SK-N-SH treated with all-trans-retinoic acid at 6 μM for 48 hours (cell line): ENCODE measurements around the gene TDRD9.

Source experiments
- ATAC-seq: fragments of 200-7000 bp; cut with Tn5 transposase; 3 replicates; pipeline ENCODE4 v1.9.1; 2020; ENCODE audit warnings: mild to moderate bottlenecking, moderate library complexity
- BACH2 ChIP-seq: fragments of 250-450 bp; sonication (Bioruptor Pico); IDR thresholded peaks from 2 replicates; pipeline ENCODE4 v1.9.0; 2021; ENCODE audit warnings: mild to moderate bottlenecking, borderline replicate concordance
- CSDC2 ChIP-seq: fragments of 250-450 bp; sonication (Bioruptor Pico); IDR thresholded peaks from 2 replicates; pipeline ENCODE4 v1.5.0; 2020; ENCODE audit warnings: mild to moderate bottlenecking, moderate library complexity
- ESRRG ChIP-seq: fragments of 250-450 bp; sonication (Bioruptor Pico); IDR thresholded peaks from 2 replicates; pipeline ENCODE4 v1.6.1; 2021; ENCODE audit warnings: mild to moderate bottlenecking
- ISL1 ChIP-seq: fragments of 250-450 bp; sonication (Bioruptor Pico); IDR thresholded peaks from 2 replicates; pipeline ENCODE4 v2.1.2; 2022; ENCODE audit warnings: mild to moderate bottlenecking, moderate library complexity
- OSR1 ChIP-seq: fragments of 250-450 bp; sonication (Bioruptor Pico); IDR thresholded peaks from 2 replicates; pipeline ENCODE4 v1.8.0; 2022; ENCODE audit warnings: moderate library complexity, mild to moderate bottlenecking, inconsistent platforms
- TCF4 ChIP-seq: fragments of 250-450 bp; sonication (Bioruptor Pico); IDR thresholded peaks from 2 replicates; pipeline ENCODE4 v1.8.0; 2021; ENCODE audit warnings: mild to moderate bottlenecking, moderate library complexity, borderline replicate concordance
- TOX ChIP-seq: fragments of 250-450 bp; sonication (Bioruptor Pico); IDR thresholded peaks from 2 replicates; pipeline ENCODE4 v1.8.0; 2021; ENCODE audit warnings: mild to moderate bottlenecking, moderate library complexity, borderline replicate concordance
- ZC3H10 ChIP-seq: fragments of 250-450 bp; sonication (Bioruptor Pico); IDR thresholded peaks from 2 replicates; pipeline ENCODE4 v1.5.1; 2021; ENCODE audit warnings: mild to moderate bottlenecking, moderate library complexity
- ZNF70 ChIP-seq: fragments of 450-650 bp; formaldehyde crosslinking; IDR thresholded peaks from 2 replicates; pipeline ENCODE4 v1.5.0; 2020; ENCODE audit warnings: mild to moderate bottlenecking, moderate library complexity
- ZNF8 ChIP-seq: fragments of 450-650 bp; formaldehyde crosslinking; IDR thresholded peaks from 2 replicates; pipeline ENCODE4 v1.5.0; 2020; ENCODE audit warnings: mild to moderate bottlenecking, moderate library complexity
- TF ChIP-seq, protein P1 (sequence below): fragments of 250-450 bp; sonication (Bioruptor Pico); IDR thresholded peaks from 2 replicates; pipeline ENCODE4 v1.8.0; 2020; ENCODE audit warnings: mild to moderate bottlenecking, moderate library complexity, borderline replicate concordance
- TF ChIP-seq, protein P2 (sequence below): fragments of 250-450 bp; sonication (Bioruptor Pico); IDR thresholded peaks from 2 replicates; pipeline ENCODE4 v1.5.1; 2021; ENCODE audit warnings: mild to moderate bottlenecking, moderate library complexity
- TF ChIP-seq, protein P3 (sequence below): fragments of 250-450 bp; sonication (Bioruptor Pico); IDR thresholded peaks from 2 replicates; pipeline ENCODE4 v1.8.0; 2021; ENCODE audit warnings: low read depth, mild to moderate bottlenecking, moderate library complexity, borderline replicate concordance
- TF ChIP-seq, protein P4 (sequence below): fragments of 250-450 bp; sonication (Bioruptor Pico); IDR thresholded peaks from 2 replicates; pipeline ENCODE4 v1.5.0; 2020; ENCODE audit warnings: mild to moderate bottlenecking, moderate library complexity

TDRD9 gene

DNA sequence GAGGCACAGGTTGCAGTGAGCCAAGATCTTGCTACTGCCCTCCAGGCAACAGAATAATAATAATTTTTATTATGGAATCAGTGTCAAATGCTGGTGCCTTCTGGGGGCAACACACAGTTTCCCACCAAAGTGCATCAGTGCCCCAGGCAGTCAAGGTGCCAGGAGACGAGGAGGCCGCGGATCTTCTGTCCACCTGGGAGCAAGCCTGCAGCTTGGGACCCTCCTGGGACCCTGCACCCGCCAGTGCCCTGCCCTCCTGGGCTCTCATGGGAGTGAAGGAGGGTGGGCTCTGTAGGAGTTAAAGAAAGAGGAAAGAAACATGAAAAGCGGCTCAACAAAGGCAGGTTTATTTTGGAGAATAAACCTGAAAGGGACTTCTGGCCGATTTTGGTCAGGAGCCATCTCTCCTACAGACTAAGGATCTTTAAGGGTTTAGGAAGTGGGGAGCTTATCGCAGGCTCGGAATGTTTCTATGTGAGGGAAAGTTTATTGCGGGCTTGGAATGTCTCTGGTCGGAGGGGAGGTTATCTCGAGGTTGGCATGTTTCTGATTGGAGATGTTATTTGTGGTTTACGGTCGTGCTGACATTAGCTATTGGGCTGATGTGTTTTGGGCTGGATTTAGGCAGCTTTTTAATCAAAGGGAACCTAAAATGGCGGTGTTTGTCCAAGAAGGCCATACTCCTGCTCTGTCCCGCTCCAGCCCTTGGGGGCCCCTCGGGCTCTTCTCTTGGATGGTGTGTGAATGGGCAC, 156.2 kb downstream of the TDRD9 start (continued):
- TF ChIP-seq, protein P1, sequence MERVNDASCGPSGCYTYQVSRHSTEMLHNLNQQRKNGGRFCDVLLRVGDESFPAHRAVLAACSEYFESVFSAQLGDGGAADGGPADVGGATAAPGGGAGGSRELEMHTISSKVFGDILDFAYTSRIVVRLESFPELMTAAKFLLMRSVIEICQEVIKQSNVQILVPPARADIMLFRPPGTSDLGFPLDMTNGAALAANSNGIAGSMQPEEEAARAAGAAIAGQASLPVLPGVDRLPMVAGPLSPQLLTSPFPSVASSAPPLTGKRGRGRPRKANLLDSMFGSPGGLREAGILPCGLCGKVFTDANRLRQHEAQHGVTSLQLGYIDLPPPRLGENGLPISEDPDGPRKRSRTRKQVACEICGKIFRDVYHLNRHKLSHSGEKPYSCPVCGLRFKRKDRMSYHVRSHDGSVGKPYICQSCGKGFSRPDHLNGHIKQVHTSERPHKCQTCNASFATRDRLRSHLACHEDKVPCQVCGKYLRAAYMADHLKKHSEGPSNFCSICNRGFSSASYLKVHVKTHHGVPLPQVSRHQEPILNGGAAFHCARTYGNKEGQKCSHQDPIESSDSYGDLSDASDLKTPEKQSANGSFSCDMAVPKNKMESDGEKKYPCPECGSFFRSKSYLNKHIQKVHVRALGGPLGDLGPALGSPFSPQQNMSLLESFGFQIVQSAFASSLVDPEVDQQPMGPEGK (CRISPR knock-in tag): no peak
- TF ChIP-seq ZNF8 (CRISPR knock-in tag): no peak

DNA sequence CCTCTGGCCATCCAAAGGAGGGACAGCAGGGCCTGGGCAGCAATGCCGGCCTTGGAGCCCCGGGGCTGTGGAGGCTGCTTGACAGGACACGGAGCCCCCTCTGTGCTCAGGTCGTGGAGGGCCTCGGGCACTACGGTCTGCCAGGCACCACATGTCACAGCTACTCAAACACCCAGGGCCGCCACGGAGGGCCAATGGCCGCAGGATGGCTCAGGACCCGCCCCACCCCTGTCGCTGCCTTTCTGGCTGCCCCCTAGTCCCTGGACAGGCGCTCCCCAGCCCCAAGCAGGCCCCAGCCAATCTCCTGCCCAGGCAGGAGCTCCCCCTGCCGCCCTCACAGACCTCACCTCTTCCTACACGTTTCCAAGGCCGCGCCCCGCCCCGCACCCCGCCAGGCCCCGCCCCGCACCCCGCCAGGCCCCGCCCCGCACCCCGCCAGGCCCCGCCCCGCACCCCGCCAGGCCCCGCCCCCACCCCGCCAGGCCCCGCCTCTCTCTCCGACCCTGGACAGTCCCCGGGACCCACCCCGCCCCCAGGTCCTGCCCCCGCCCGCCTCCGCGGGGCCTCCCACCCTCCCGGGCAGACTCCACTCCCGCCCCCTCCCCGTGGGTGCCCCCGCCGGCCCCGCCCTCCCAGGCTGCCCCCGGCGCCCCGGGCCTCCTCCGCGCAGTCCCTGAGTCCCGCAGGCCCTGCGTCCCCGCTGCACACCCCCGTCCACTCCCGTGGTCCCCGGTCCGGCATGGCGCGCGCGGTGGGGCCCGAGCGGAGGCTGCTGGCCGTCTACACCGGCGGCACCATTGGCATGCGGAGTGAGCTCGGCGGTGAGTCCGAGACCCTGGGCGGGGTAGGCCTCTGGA, 157.0 kb downstream of the TDRD9 start, which contains the start of gene ASPG:
TSS of gene ASPG (plus strand) at position 669 of the 857 bp plus-strand sequence. CDS start at position 740, 71 bp downstream.
- ATAC-seq: no peak
- TF ChIP-seq ZNF70 (CRISPR knock-in tag) (no peak), BACH2 (CRISPR knock-in tag) (no peak), TCF4 (CRISPR knock-in tag) (no peak), ISL1 (CRISPR knock-in tag) (no peak)
- TF ChIP-seq, protein P2, sequence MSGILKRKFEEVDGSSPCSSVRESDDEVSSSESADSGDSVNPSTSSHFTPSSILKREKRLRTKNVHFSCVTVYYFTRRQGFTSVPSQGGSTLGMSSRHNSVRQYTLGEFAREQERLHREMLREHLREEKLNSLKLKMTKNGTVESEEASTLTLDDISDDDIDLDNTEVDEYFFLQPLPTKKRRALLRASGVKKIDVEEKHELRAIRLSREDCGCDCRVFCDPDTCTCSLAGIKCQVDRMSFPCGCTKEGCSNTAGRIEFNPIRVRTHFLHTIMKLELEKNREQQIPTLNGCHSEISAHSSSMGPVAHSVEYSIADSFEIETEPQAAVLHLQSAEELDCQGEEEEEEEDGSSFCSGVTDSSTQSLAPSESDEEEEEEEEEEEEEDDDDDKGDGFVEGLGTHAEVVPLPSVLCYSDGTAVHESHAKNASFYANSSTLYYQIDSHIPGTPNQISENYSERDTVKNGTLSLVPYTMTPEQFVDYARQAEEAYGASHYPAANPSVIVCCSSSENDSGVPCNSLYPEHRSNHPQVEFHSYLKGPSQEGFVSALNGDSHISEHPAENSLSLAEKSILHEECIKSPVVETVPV (CRISPR knock-in tag): no peak
- TF ChIP-seq, all 23 proteins: peak for 0

DNA sequence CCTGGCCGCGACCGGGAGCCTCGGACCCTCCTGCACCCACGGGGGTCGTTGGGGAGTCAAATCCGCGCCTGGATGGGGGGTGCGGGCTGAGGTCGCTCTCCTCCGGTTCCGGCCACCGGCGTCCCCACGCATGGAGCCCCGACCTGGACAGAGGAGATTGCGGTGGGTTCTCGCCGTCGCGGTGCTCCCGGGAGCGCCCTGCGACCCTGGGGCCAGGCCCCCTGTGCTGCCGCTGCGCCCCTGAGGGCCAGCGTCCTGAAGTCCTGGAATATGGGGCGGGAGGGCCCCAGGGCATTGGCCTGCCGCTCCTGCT, 157.6 kb downstream of the TDRD9 start:
- no peak for ATAC-seq
- no peak for TF ChIP-seq OSR1 (CRISPR knock-in tag)

DNA sequence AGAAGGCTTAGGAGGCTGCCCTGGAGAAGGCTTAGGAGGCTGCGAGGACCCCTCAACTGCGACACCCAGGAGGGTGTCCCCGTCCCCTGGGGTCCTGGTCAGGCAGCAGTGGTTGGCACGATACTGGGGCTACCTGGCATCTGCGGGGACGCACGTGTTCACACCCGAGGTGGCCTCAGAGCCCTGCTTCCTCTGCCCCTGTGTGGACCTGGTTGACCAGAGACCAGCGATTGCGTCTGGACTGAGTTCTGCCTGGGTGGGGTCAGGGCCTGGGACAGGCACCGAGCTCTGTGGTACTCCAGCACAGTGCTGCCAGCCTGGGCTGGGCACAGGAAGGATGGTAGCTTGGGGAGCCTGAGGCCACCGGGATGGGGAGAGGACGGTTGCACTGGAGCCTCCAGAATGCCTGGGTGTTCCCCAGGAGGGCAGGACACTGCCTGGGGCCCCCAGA, 158.0 kb downstream of the TDRD9 start:
- TF ChIP-seq ZC3H10 (no peak), ZNF8 (CRISPR knock-in tag) (no peak), BACH2 (CRISPR knock-in tag) (no peak), ESRRG (no peak), CSDC2 (CRISPR knock-in tag) (no peak), TOX (CRISPR knock-in tag) (no peak), ZNF70 (CRISPR knock-in tag) (no peak)
- TF ChIP-seq, protein P3, sequence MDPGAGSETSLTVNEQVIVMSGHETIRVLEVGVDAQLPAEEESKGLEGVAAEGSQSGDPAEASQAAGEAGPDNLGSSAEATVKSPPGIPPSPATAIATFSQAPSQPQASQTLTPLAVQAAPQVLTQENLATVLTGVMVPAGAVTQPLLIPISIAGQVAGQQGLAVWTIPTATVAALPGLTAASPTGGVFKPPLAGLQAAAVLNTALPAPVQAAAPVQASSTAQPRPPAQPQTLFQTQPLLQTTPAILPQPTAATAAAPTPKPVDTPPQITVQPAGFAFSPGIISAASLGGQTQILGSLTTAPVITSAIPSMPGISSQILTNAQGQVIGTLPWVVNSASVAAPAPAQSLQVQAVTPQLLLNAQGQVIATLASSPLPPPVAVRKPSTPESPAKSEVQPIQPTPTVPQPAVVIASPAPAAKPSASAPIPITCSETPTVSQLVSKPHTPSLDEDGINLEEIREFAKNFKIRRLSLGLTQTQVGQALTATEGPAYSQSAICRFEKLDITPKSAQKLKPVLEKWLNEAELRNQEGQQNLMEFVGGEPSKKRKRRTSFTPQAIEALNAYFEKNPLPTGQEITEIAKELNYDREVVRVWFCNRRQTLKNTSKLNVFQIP: no peak
- TF ChIP-seq, protein P4, sequence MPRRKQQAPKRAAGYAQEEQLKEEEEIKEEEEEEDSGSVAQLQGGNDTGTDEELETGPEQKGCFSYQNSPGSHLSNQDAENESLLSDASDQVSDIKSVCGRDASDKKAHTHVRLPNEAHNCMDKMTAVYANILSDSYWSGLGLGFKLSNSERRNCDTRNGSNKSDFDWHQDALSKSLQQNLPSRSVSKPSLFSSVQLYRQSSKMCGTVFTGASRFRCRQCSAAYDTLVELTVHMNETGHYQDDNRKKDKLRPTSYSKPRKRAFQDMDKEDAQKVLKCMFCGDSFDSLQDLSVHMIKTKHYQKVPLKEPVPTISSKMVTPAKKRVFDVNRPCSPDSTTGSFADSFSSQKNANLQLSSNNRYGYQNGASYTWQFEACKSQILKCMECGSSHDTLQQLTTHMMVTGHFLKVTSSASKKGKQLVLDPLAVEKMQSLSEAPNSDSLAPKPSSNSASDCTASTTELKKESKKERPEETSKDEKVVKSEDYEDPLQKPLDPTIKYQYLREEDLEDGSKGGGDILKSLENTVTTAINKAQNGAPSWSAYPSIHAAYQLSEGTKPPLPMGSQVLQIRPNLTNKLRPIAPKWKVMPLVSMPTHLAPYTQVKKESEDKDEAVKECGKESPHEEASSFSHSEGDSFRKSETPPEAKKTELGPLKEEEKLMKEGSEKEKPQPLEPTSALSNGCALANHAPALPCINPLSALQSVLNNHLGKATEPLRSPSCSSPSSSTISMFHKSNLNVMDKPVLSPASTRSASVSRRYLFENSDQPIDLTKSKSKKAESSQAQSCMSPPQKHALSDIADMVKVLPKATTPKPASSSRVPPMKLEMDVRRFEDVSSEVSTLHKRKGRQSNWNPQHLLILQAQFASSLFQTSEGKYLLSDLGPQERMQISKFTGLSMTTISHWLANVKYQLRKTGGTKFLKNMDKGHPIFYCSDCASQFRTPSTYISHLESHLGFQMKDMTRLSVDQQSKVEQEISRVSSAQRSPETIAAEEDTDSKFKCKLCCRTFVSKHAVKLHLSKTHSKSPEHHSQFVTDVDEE (CRISPR knock-in tag): no peak
- TF ChIP-seq, protein P2 (CRISPR knock-in tag): no peak
- TF ChIP-seq, all 23 proteins: peak for 0
- no peak for ATAC-seq
